Choroid plexus epithelial cell (primary cell): Measurements from ENCODE around the gene FAM20A.
"Not testable (repeated sequence)": the region's sequence is repeated elsewhere in the genome, so short reads cannot be mapped to it uniquely, and the experiment has no call there.

Experiments
- DNase-seq: peaks from one replicate; pipeline ENCODE4 v3.0.0-alpha.2; 2010; ENCODE audit warnings: low read depth
- H3K4me3 ChIP-seq: 2 replicates; pipeline ENCODE4 v1.5.1; 2011; ENCODE audit warnings: low read depth, mild to moderate bottlenecking, control low read depth, low read length, moderate library complexity
- CTCF ChIP-seq: conservative IDR thresholded peaks from 2 replicates; pipeline ENCODE4 v1.5.1; 2011; ENCODE audit warnings: low read depth, mild to moderate bottlenecking, control low read depth, inconsistent platforms, low read length, moderate library complexity

Gene FAM20A

GRCh38 chr17:68497885-68498319 lies 103.3 kb downstream of the FAM20A start:
- H3K4me3 ChIP-seq, result no peak overlapping the region
- TF ChIP-seq CTCF, result no peak
- DNase-seq, result no peak

- TF ChIP-seq CTCF, result no peak
- no peak overlapping the region for H3K4me3 ChIP-seq
- no peak for DNase-seq
Measured at GRCh38 chr17:68495081-68495480, 106.1 kb downstream of the FAM20A start.

GRCh38 chr17:68492394-68493054 lies 108.6 kb downstream of the FAM20A start:
- H3K4me3 ChIP-seq, DNase-seq: not testable (repeated sequence)

GRCh38 chr17:68491381-68492231 lies 109.6 kb downstream of the FAM20A start:
- no peak overlapping the region for H3K4me3 ChIP-seq
- DNase-seq, result no peak
- no peak for TF ChIP-seq CTCF

- TF ChIP-seq CTCF, result no peak
- DNase-seq, result no peak
- H3K4me3 ChIP-seq, result no peak overlapping the region
Measured at GRCh38 chr17:68489919-68490318, 111.2 kb downstream of the FAM20A start.
